ENCODE results near the gene HMGXB3.

DNA sequence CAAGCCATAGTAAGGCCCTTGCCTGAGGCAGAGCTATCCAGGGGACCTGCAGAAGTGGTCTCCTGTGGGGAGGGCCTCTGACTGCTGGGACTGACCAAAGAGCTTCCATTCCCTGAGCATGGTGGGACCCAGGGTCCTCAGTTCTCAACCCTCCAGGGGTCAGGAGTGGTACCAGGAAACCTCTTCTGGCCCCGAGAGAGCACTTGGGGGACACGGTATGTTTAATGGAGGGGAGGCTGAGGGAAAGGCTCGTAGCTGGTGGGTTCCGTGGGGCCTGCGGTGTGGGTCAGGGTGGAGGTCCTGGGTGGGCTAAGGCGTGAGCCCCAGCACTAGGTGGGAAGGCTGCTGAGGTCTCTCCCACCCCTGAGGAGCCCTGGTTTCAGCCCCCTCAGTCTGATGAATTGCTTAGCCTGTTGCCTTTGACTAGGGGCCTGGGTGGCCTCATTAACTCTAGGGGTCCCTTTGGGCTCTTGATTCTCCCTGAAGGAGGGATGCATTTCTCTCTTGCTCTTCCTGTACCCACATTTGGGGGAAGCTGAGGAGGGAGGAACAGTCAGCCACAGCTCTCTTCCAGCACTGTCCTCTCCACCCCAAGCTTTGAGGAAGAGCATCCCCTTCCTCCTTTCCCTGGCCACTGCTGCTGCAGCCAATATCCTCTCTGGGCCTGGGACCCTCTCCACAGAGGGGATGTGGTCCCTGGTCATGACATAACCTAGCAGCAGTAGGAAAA is 51.9 kb downstream of the HMGXB3 start:
- TF ChIP-seq CTCF (IDR thresholded peaks at IDR 0.05; ENCODE audit: low read depth, low read length) (no peak), EZH2phosphoT487 (IDR thresholded peaks at IDR 0.05; ENCODE audit: low read depth) (no peak)
